GM18867 (cell line): Measurements from ENCODE around the gene EMILIN3.

Experiments
- ATAC-seq: cut with Tn5 transposase; IDR thresholded peaks from one replicate; pipeline ENCODE4 v1.9.1; 2021; ENCODE audit warnings: mild to moderate bottlenecking, moderate library complexity; ENCODE audit not compliant: unreplicated experiment

EMILIN3 gene

DNA sequence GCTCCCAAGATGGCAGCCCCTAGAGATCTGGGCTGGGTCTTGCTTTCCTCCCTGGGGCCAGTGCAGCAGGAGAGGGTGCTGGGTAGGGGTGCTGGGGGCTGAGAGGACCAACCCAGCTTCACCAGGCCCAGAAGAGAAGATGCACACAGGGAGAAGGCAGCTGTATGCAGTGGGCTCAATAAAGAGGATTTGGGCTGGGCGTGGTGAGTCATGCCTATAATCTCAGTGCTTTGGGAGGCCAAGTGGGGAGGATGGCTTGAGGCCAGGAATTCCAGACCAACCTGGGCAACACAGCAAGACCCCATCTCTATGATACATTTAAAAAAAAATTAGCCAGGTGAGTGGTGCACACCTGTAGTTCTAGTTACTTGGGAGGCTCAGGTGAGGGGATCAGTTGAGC lies 25.7 kb upstream of the EMILIN3 start:
- ATAC-seq: no peak

DNA sequence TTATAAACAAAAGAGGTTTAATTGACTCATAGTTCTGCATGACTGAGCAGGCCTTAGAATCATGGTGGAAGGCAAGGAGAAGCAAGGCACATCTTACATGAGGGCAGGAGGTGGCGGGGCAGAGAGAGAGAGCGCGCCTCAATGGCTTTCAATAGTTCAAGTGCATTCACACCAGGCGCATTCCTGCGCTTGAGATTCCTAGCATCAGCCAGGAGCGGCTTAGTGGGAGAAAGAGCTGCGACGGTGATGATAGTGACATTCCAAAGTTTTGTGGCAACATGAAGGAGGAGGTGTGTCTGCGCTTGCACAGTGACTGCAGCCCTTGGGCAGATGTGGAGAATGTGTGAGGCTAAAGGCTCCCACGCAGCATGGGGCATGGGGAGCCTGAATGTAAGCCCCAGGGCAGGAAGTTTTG lies 25.0 kb upstream of the EMILIN3 start:
- ATAC-seq: no peak

DNA sequence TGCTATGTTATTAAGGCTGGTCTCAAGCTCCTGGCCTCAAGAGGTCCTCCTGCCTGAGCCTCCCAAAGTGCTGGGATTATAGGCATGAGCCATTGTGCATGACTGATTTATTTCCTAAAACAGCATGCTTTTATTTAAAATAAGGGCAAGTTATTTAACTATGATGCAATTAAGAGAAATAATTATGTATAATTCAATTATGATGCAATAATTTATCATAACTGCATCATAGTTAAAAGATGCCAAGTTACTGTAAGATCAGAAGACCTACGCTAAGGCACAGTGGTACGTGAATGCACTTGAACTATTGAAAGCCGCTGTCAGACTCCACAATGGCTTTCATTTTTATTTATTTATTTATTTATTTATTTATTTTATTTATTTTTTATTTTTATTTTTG lies 24.3 kb upstream of the EMILIN3 start:
- no peak for ATAC-seq

DNA sequence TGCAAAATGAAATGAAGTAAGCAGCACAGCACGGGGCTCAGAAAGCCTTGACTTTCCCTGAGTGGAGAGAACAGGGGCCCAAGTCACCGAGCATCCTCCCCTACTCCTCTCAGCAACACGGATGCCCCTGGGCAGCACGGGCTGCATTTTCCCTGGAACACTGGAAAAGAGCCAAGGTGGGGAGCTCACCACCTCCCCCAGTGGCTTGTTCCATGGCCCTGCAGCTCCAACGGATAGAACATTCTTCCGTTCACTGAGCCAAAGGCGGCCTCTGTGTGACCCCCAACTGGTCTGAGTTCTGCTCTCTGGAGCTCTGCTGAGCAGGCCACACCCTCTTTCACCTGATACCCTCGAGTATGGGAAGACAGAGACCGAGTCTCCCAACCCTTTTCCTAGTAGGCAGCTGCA lies 20.8 kb upstream of the EMILIN3 start:
- ATAC-seq: no peak

DNA sequence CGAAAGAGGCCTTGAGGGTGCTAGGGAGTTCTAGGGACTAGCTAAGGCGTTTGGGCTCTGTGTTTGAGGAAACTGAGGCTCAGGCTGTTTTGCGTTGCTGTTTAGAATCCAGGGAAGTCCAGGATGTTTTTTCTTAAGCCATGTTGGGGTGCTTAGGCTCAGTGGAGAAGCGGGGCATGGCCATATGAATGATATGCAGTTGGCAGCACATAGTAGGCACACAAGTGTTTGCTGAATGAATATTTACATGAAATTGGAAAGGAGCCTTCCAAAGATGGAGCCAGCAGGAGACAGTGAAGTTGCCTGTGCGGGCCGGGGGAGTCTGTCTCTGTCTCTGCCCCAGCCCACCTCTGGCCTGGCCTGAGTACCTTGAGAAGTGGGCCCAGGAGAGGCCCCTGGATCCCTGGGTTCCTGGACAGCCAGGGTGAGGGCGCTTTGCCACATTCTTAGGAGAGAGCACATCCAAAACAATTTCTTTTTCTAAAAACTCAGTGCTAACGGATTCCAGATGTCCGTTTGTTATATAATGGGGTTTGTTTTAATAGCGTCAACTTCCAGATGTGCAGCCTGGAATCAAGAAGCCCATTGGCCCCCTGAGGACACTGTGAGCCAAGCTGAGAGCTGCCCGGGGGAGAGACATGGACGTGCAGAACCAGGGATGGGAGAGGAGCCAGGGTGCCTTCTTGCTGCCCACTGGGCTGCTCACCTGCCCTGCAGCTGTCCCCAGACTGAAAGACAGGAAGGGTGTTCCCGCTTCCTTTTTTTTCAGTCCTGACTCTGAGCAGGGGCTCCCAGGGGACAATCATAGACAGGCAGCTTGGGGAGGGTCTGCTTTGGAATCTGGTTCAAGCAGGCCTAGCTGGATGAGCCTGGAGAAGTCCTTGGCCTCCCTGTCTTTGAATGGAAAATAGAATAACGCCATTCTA lies 20.1 kb upstream of the EMILIN3 start:
- no peak for ATAC-seq

DNA sequence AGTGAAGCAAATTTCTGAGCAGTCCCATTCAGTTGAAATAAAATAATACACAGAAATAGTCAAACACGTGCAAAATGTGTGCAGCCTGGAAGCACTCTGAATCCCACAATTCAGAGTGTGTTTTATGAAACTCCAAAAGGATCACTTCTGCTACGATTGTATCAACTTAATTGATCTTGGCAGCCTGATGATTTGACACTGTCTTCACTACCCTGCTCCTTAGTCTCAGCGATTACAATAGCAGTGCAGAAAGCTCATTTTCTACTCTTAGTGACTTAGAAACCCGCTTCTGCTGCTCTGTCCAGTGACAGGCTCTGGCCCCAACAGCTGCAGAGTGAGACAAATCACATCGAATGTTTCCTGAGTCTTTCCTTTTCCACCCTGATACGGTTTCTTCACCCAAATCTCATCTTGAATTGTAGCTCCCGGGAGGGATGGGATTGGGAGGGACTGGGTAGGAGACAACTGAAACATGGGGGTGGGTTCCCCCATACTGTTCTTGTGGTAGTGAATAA lies 16.2 kb upstream of the EMILIN3 start:
- no peak for ATAC-seq

DNA sequence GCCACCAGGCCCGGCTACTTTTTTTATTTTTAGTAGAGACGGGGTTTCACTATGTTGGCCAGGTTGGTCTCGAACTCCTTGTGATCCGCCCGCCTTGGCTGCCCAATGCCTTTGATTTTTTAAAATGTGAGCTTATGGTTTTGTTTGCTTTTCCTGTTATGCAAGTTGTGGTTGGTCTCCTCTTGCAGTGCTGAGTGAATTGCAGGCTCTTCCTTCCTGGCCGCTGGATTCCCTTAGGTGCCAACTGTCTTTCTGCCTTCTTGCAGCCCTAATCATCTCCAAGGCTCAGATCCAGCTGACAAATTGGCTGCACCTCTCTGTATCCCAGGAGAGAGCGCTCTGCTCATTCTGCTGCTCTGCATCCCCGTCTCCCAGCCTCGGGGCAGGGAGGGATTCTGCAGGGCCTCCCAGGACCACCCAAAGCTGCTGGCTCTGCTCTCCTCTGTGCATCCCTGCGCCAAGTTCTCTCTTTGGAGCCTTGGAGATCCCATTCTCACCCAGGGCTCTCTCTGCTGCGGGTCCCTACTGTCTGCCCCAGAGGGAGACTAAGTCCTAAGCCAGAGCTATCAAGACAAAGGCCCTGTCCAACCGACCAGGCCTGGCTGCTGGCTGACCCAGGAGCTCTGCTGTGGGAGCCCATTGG lies 14.1 kb upstream of the EMILIN3 start:
- no peak for ATAC-seq

DNA sequence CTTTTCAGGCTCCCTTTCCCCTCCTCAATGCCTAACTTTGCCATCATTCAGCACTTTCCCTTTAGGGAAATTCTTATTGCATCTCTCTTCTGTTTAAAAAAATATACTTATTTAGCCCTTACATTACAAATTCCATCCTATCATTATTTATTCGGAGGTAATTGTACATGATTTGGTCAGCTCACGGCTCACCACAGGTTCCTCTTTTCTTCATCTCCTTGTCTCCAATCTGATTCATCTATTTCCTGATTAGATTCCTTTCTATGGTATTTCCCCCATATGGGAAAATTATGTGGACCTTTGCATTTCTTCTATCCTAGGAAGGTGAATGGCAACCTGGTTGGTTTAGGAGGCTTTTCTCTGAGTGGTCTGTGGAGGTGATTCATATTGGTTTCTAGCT lies 12.9 kb upstream of the EMILIN3 start:
- no peak for ATAC-seq

DNA sequence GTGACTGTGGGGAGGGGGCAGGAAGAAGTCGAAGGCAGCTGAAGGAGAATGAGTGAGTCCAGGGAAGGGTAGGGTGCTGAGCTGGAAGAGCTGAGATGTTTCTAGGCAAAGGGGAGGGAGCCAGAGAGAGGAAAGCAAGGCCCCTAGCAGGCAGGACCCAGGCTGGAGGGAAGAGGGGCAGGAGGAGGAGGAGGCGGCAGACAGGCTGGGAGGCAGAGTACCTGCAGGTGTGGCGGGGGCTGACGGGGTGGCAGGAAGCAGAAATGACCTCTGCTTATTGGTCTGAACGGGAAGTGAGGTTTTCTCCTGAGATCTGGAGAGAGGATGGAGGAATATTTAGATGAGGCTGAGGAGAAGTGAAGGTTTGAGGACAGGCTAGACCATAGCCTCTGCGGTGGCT lies 10.7 kb upstream of the EMILIN3 start:
- no peak for ATAC-seq

DNA sequence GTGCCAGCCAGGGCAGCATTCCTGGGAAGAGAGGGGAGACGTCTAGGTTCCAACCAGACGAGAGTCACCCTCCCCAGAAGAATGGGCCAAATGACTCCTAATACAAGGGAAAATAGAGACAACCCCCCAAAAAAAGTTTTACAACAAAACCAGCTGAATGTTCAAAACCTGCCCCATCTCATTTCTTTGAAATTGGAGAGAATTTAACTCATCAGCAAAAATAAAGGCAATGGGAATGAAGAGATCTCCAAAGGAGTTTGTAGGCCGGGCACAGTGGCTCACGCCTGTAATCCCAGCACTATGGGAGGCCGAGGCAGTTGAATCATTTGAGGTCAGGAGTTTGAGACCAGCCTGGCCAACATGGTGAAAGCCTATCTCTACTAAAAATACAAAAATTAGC lies 9.7 kb upstream of the EMILIN3 start:
- no peak for ATAC-seq

DNA sequence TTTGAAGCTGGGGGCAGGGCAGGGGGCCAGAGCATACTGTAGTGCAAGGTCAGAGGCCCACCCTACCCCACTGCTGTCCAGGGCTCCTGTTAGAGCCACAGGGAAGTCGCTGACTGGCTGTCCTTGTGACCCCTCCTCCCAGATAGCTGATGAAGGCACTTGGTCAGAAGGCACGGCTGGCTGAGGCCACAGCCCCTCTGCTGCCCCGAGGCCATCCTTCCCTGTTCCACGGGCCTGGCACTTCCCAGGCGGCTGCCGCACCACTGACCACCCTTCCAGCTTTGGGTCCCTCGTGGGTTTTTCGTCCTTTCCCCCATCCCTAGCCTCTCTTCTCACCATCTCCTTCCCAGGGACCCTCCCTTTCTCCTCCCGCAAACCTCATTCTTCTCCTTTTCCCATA lies 9.2 kb upstream of the EMILIN3 start:
- ATAC-seq: no peak

DNA sequence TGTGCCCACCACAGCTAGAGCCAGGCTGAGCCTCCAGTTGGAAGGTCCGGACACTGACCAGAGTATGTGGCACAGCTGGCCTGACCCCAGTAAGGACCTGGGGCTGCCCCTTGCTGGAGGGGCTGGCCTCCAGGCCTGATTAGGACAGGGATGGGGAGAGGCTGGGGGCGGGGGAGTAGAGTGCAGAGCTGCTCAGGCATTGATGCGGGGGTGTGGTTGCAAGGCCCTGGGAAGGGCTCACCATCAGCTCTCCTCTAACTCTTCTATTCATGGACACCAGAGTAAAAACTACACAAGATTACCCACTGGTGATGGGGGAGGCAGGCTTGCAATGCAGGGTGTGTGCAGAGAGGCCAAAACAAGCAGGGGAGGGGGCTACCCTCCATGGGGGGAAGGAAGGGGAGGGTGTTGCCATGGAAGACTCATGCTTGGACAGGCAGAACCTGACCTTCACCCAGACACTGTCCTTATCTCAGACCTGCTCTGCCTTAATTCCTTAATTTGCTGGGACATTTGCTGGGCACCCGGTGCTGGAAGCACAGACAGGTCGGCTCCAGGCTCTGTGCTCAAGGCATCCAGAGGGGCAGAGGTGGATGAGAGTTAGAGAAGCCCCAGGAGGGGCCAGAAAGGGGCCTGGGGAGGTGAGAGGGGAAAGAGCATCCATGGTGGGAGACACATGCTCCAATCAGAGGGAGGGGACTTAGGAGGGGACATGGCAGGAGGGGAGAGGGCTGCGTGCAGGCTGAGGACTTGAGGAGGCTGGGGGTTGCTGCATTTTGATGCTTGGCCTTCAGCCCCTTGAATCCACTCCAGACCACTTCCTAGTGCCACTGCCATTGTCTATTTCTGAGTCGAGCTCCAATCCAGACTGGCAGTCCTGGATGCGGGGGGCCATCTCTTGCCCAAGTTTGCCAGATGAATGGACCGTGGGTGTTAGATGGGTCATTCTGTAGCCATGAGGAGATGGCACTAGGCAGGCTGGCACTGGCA lies 7.6 kb upstream of the EMILIN3 start:
- ATAC-seq: no peak

DNA sequence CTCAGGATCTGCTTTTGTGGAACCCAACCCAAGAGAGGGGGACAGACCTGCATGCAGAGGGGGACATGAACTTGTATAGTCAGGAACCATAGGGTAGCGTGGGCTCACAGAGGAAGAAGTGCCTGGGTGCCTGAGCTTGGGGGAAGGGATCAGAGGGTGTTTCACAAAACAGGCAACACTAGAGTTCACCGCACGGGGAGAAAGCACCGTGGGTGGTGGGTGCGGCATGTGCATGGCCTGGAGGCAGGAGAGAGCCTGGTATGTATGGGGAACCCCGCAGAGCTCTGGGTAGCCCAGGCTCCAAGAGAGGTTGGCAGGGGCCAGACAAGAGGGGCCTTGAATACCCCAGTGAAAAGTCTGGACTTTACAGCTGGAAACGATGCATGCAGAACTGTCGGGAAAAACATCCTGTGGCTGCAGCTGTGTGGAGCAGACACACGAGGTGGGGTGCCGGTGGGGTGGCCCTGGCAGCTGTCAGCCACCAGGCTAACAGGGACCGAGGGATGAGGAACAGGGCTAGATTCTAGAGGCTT lies 6.7 kb upstream of the EMILIN3 start:
- ATAC-seq: no peak

DNA sequence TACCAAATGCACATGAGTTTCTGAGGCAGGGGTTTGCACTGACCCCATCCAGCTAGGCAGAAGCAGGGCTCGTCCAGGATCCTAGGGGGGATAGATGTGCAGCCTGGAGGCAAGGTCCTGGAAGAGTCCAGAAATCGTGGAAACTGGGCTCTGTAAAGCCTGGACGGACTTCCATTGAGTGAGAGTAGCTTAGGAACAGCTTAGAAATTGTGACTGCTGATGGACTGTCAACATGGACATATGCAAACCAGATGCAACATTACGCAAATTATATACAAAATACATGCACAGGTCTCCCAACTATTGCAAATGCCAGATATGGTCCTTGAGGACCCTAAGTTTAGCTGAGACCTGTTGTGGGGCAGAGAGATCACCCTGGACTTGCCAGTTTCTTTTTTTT lies 4.8 kb upstream of the EMILIN3 start:
- ATAC-seq: no peak

DNA sequence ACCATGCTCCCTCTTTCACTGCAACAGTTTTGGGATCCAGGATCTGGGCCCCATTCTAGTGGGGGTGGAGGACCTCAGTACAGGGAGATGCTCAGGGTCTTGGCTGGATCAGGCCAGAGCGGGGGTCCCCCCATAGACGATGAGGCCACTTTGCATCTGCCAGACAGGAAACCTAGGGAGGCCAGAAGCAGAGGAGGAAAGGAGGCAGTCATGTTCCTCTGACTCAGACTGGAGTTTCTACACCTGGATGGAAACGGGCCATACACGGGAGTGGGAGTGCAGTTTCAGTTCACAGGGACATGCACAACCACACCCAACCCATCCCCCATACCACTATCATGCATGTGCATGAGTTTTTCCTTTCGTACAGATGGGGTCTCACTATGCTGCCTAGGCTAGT lies 3.6 kb upstream of the EMILIN3 start:
- no peak for ATAC-seq

DNA sequence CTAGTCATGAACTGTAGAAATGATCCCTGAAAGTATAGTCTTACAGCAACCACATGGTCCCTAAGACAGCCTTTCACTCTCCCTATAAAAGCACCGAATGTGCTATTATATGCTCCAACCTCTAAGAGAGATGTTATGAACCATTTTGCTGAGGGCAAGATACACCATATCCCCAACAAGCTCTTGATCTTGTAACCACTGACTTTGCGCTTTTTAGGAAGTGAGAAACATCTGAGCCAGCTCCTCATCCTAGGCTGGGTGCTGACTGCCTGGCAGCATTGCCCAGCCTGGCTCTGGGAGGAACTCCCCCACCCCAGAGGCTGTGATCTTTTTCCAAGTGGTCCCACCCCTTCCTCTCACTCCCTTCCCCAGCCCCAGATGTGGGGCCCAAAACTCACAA lies 3.1 kb upstream of the EMILIN3 start:
- no peak for ATAC-seq

DNA sequence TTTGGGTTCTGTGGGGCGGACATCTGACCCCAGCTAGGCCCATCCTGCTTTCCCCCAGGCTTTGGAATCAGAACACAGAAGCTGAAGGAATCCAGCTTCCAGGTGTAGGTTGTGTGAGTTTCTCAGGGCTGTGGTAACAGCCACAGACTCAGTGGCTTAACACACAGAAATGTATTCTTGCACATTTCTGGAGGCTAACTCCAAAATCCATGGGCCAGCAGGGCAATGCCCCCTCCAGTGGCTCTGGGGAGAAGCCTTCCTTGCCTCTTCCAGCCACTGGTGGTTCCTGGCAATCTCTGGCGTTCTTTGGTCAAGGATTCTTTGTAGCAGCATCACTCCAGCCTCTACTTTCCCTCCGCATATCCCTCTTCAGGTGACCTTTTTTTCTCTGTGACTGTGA lies 1.3 kb upstream of the EMILIN3 start:
- no peak for ATAC-seq

DNA sequence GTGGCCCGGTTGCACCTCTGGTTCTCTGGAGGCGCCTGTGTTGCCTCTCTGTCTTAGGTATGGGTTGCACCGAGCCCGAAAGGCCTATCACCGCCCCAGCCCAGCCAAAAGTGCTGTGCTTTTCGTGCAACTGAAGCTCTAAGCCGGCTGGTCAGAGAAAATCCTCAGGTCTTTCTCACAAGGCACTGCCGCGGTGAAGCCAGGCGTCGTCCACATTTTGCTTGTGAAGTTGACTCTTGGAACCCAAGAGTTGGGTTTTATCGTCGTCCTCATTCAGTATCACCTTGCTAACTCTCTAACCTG lies 726 bp upstream of the EMILIN3 start:
- ATAC-seq: no peak

DNA sequence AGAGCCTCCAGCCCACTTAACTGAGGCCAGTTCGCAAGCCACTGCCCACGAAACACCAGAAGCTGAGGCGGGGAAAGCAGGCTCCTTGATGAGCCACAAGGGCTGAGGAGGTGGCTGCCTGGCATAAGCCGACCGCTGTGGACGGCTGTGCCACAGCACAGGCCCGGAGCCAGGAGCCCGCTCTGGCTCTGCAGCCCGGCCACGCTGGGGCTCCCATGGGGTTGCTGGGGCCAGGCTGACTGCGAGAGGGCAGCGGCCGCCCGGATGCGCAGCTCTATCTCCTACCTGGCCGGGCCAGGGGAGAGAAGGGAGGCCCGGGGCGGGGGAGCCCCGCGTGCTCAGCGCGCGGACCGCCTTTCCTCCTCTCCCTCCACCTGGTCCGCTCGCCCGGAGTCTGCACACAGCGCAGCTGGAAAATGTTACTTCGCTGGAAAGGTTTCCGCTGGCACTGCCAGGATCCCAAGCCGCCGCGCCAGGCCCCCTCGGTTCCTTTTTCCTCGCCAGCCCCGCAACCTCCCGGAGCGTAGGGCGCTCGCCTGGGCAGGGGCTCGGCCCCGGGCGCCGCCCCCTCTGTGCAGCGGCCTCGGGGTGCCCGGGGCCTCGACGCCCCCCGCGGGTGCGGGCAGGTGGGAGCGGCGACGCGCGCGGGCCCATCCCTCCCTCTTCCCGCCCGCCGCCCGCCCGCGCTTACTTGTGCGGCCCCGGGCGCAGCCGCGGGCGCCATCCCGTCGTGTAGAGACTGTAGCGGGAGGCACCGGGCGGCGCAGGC lies 657 bp downstream of the EMILIN3 start:
- ATAC-seq: no peak
